GM18508 (cell line): Measurements from ENCODE around the gene ANKRD65.
"Not testable (repeated sequence)": the region's sequence is repeated elsewhere in the genome, so short reads cannot be mapped to it uniquely, and the experiment has no call there.

ENCODE experiments used
- ATAC-seq: cut with Tn5 transposase; IDR thresholded peaks from one replicate; pipeline ENCODE4 v1.9.1; 2021; ENCODE audit warnings: moderate number of reproducible peaks; ENCODE audit not compliant: insufficient read depth, unreplicated experiment

Gene ANKRD65

DNA sequence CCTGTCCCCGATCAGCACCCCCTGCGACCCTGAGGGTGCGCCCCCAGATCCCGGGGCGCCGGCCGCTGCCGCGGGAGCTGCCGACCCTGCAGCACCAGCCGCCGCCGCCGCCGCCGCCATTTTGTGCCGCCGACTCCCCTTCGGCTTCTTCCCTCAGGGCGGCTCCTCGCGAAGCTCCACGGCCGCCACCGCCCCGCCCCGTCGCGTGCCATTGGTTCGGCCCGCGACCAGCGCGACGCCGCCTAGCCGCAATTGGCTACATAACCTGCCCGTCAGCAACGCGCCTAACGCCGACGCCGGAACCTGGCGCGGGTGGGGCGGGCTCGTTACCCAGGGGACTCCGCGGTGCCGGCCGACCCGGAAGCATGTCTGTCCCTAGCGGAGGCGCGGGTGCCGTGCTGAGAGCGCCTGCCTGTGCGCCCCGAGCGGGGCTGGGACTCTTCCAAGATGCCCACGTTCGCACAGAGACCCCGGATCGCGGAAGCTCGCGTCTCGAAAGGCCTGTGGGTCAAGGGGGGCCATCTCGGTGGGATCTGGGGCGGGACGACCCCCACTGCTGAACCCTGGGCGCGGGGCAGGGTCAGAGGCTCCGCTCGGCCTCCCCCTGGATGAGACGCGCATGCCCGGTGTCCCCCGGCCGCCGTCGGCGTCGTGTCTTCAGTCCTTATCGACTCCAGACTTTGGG lies 21.7 kb downstream of the ANKRD65 start, which contains the start of gene CCNL2:
TSS of gene CCNL2 (minus strand) at position 149 of the 685 bp plus-strand sequence. CDS start at position 120, 29 bp downstream.
- peak; percentile 64 for ATAC-seq

- peak; percentile 9 for ATAC-seq
Measured at GRCh38 chr1:1398677-1399186, 22.3 kb downstream of the ANKRD65 start.

- ATAC-seq: no peak
Measured at GRCh38 chr1:1397839-1398523, 23.1 kb downstream of the ANKRD65 start.

DNA sequence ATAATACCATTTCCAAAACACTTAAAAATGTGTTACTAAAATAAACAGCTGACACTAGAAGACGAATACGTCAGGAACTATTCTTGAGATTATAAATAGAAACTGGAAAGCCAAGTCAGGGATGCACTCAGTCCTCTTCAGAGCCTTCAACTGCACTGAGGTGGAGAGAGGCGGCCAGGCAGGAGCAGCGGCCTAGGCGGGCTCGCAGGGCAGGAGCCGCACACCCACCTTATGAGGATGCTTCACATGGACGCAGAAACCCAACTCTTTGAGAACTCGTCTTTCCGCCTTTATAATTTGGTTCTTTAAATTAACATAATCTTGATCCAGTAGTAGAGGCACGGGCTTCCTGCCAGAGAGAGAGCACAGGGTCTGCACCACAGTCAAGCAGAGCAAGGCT lies 25.9 kb downstream of the ANKRD65 start:
- no peak for ATAC-seq

DNA sequence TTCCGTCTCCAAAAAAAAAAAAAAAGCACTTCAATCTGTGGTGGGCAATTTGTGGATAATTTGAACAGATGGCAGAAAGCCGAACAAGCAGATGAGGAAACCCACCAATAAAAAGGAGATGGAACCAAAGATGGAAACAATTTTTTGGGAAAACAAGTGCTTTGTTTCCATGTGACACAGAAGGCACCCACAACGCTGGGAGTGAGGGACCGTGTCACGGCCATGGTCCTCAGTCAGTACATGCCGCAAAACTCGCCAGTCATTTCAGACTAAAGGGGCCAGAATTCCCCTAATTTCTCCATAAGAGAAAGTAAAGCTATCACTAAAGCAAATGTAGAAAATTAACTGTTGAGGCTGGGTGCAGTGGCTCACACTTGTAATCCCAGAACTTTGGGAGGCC lies 27.0 kb downstream of the ANKRD65 start:
- ATAC-seq: no peak

DNA sequence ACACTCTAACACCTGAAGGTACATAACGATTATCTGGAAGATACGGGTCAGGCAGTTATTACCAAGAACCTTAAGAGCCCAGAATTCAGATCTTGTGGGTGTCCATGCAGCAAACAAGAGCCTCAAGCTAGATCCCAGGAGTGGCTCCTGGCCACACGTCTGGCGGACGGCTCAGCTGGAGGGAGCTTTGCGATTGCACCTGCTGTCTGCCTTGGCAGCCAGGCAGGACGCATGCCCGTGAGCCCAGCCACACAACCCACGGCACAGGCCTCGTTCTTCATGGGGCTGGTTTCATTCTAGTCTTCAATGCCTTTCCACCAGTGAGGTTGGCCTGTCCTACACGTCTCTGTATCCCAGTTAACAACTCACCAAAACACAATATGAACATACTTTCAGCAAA lies 27.6 kb downstream of the ANKRD65 start:
- ATAC-seq: no peak

DNA sequence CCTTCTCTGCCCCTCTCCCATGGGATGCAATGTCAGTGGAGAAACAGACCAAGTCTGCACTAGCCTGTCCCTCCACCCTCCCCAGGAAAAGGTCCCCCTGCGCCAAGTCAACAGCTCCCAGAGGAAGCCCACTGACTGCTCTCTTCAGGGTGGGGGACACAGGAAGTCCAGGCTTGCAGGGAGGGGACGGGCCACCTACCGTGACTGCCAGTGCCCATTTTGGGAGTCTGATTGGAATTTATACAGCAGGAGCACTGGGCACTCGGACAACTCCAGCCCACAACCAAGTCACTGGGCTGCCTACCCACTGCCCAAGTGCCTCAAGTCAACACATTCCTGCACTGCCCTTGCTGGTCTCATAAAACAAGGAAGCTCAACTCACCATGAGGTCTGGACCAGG lies 28.1 kb downstream of the ANKRD65 start:
- no peak for ATAC-seq

GRCh38 chr1:1391225-1391624 lies 29.9 kb downstream of the ANKRD65 start:
- ATAC-seq: no peak

GRCh38 chr1:1390675-1391074 lies 30.4 kb downstream of the ANKRD65 start:
- ATAC-seq: no peak

GRCh38 chr1:1388078-1388472 lies 33.0 kb downstream of the ANKRD65 start:
- no peak for ATAC-seq

- no peak for ATAC-seq
Measured at GRCh38 chr1:1387098-1388077, 33.7 kb downstream of the ANKRD65 start.

DNA sequence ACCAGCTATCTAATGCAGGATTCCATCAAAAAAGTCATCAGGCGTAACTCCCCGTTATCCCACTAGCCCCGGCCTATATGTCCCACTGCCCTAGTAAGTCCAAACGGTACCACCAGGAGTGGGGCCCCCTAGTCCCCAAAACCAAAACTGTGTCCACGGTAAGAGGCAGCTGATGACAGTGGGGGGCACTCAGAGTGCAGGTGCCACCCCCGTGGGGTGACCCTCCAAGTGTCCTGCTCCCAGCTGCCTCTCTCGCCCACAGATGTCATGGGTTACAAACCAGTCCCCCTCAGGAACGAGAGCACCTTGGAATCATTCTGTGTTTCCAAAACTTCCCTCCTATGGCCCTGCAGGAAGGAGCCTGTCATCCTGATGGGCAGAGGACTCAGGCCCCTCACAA lies 35.1 kb downstream of the ANKRD65 start:
- no peak for ATAC-seq

DNA sequence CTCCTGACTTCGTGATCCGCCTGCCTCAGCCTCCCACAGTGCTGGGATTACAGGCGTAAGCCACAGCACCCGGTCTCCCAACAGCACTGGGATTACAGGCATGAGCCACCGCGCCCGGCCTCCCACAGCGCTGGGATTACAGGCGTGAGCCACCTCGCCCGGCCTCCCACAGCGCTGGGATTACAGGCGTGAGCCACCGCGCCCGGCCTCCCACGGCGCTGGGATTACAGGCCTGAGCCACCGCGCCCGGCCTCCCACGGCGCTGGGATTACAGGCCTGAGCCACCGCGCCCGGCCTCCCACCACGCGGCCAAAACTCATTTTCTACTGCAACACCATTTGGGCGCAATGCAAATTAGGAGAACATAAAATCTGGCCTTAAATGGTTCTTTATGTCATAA lies 35.7 kb downstream of the ANKRD65 start:
- ATAC-seq: not testable (repeated sequence)

GRCh38 chr1:1381294-1381693 lies 39.8 kb downstream of the ANKRD65 start:
- no peak for ATAC-seq

DNA sequence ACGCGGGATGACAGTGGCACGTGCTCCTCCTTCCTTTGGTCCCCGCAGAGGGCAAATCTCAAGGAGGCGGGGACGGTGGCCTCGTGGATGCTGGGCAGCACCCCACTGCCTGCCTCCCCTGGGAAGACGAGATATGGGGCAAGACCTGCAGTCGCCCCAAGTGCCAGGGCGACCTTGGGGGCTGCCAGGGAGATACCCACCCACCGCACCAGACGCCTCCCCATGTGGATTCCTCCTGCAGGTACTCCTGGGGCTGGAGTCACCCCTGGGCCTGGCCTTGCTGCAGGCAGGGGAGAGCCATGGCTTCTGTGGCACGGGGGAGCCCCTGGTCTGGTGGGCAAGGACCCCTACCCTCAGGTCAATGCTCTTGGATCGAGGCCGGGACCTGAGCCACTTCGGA lies 40.2 kb downstream of the ANKRD65 start:
- no peak for ATAC-seq

GRCh38 chr1:1377540-1378205 lies 43.4 kb downstream of the ANKRD65 start:
- no peak for ATAC-seq

GRCh38 chr1:1376551-1377226 lies 44.4 kb downstream of the ANKRD65 start:
- no peak for ATAC-seq

- ATAC-seq: peak; percentile 68
Measured at GRCh38 chr1:1374929-1375662, 46.0 kb downstream of the ANKRD65 start, which contains the start of gene AURKAIP1. AURKAIP1 (minus strand) TSS chr1:1375207; CDS start chr1:1374756, 451 bp downstream.

GRCh38 chr1:1374589-1374928 lies 46.5 kb downstream of the ANKRD65 start:
- no peak for ATAC-seq
